ENCODE data around the gene UVRAG.

GRCh38 chr11:75944515-75944914 is 129.5 kb downstream of the UVRAG start:
- TF ChIP-seq POLR2A (IDR thresholded peaks at IDR 0.05) (no peak), POLR2AphosphoS5 (IDR thresholded peaks at IDR 0.05) (no peak), EP300 (IDR thresholded peaks at IDR 0.05) (no peak)
- TF ChIP-seq, protein P1, sequence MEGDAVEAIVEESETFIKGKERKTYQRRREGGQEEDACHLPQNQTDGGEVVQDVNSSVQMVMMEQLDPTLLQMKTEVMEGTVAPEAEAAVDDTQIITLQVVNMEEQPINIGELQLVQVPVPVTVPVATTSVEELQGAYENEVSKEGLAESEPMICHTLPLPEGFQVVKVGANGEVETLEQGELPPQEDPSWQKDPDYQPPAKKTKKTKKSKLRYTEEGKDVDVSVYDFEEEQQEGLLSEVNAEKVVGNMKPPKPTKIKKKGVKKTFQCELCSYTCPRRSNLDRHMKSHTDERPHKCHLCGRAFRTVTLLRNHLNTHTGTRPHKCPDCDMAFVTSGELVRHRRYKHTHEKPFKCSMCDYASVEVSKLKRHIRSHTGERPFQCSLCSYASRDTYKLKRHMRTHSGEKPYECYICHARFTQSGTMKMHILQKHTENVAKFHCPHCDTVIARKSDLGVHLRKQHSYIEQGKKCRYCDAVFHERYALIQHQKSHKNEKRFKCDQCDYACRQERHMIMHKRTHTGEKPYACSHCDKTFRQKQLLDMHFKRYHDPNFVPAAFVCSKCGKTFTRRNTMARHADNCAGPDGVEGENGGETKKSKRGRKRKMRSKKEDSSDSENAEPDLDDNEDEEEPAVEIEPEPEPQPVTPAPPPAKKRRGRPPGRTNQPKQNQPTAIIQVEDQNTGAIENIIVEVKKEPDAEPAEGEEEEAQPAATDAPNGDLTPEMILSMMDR (IDR thresholded peaks at IDR 0.05): no peak

Data from stomach (tissue), 4 donors.